ENCODE results near the gene NACAD. TPM values are rescaled to one million over a fixed set of nuclear protein-coding genes. Genes with fewer than 3 reads are reported as not detected.

The NACAD gene
- total RNA-seq, 1 donor: 3.9 TPM

DNA sequence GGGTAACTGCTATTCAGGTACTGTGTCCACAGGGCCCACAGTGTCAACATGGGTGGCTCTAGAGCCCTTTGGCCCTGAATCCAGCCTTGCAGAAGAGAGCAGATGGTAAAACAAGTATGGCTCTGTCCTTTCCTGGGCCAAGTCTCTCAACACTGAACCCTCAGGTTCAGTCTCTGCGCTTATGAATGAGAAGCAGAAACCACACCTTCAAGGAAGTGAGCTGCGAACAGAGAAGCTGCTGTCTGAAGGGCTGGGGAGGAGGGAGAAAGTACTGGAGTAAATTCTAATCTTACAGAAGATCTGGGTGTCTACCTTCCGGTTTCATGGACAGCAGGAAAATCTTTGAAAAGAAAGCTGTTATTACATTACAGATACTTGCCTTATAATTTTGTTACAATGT, 18.6 kb upstream of the NACAD start:
- DNase-seq (ENCODE audit: low read depth): no peak
- TF ChIP-seq, protein P1, sequence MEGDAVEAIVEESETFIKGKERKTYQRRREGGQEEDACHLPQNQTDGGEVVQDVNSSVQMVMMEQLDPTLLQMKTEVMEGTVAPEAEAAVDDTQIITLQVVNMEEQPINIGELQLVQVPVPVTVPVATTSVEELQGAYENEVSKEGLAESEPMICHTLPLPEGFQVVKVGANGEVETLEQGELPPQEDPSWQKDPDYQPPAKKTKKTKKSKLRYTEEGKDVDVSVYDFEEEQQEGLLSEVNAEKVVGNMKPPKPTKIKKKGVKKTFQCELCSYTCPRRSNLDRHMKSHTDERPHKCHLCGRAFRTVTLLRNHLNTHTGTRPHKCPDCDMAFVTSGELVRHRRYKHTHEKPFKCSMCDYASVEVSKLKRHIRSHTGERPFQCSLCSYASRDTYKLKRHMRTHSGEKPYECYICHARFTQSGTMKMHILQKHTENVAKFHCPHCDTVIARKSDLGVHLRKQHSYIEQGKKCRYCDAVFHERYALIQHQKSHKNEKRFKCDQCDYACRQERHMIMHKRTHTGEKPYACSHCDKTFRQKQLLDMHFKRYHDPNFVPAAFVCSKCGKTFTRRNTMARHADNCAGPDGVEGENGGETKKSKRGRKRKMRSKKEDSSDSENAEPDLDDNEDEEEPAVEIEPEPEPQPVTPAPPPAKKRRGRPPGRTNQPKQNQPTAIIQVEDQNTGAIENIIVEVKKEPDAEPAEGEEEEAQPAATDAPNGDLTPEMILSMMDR (IDR thresholded peaks at IDR 0.05; ENCODE audit: insufficient read depth, low read depth, low read length): no peak
- no peak overlapping the region for H3K4me3 ChIP-seq (ENCODE audit: low read depth, low read length)

DNA sequence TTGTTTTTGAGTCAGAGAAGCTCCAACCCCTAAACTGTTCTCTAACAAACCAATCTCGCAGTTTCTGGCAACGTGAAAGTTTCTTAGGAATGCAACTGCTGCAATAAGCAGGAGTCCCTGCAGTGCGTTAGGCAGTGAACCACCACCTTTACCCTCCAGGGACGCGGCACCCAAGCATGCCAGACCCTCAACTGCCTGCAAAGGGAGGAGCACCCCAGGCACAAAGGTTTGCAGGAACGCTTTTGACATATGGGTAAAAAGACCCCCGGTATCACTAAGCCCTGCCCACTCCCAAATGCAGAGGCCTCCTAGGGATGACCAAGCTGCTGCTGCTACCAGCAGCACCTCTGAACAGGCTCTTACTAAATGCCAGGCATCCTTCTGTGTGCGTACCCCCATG, 18.1 kb upstream of the NACAD start:
- H3K4me3 ChIP-seq (ENCODE audit: low read depth, low read length): no peak overlapping the region
- TF ChIP-seq, protein P1 (IDR thresholded peaks at IDR 0.05; ENCODE audit: insufficient read depth, low read depth, low read length): no peak
- peak; percentile 10 for DNase-seq (ENCODE audit: low read depth)

DNA sequence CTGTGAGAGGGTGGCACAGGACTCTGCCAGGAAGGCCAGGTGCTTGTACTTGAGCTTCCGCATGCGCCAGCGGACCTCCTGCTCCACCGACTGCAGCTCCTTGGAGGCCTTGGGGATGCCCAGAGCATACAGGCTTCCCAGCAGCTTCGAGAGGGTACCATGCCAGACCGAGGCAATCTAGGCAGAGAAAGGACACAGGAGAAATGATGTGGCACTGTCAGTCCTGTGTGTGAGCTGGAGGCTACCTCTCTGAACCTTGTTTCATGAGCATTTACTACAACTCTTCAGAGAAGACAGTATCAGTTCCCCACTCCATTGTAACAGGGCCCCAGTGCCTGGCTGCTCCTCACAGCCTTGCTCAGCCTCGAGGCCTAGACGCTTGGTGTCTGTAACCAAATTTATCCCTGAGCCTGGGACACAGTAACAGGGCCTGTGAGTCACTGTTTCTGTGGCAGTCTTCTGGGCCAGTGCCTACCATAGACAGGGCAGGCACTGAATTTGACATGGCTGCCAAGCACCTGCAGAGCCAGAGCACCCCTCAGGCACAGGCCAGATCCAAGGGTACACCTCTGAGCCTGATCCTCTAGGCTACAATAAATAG, 16.9 kb upstream of the NACAD start:
- no peak for DNase-seq (ENCODE audit: low read depth)
- H3K4me3 ChIP-seq (ENCODE audit: low read depth, low read length): no peak overlapping the region
- TF ChIP-seq, protein P1 (IDR thresholded peaks at IDR 0.05; ENCODE audit: insufficient read depth, low read depth, low read length): no peak

DNA sequence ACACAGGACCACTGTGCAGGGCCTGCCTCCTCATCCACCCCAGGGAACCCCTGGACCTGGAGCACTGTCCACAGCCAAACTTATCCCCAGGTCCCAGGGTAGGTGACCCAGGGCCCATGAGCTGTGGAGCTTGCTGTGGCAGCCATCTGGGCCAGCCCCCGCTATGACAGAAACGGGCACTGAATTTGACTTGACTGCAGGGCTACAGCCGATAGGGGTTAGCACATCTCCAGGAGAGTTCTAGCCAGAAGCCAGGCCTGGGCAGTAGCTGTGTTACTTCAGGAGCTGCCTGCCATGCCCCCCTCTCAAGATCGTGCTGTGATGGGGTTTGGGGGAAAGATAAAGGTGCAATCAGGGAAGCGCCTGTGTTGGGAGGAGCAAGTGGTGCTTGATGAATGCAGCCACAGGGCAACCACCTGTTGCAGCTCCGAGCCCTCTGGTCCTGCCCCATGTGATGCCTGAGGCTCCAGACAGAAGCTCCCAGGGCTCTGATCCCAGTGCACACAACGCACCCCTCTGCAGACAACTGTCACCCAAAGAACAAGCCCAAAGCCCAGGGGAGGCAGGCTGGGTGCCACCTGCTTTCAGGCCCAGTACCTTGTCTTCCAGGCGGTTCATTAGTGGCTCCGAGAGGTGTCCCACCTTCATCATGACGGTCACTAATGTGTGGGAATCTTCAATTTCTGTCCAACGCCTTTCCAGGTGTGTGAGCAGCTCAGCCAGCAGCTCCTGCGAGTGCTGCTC, 16.2 kb upstream of the NACAD start:
- TF ChIP-seq, protein P1 (IDR thresholded peaks at IDR 0.05; ENCODE audit: insufficient read depth, low read depth, low read length): no peak
- DNase-seq (ENCODE audit: low read depth): no peak

DNA sequence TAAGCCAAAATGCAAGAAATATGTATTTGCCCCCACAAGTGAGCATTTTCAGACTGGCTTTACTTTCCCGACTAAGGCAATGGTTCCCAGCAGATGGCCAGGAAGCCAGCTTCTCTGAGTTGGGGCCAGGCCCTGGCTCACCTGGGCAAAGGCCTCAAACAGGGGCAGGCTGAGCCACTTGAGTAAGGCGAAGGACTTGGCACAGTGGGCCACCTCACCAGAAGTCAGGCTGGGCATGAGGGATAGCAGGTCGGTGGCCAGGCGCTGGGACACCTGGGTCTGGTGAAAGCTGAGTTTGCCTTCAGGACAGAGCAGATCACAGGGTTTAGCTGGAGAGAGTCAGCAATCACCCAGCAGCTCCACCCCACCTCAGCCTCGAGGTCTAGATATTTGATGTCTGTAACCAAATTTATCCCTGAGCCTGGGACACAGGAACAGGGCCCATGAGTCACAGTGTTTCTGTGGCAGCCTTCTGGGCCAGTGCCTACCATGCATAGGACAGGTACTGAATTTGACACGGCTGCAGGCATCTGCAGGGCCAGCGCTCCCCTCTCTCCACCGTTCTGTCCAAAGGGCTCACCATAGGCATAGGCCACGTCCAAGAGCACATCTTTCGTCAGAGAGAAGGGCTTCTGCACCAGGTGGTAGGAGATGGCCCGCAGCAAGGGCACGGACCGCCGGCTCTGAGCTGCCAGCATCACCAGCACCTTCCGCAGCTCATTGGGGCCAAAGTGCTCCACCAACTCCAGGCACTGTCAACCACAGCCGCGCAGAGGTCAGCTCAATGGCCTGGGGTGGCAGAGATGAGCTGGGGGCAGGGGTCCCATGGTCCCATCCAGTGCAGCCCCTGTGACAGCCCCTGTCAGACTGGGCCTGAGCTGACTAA, 15.4 kb upstream of the NACAD start:
- H3K4me3 ChIP-seq (ENCODE audit: low read depth, low read length): no peak overlapping the region
- no peak for DNase-seq (ENCODE audit: low read depth)
- TF ChIP-seq, protein P1 (IDR thresholded peaks at IDR 0.05; ENCODE audit: insufficient read depth, low read depth, low read length): no peak

More for the DNA sequence above, 16.2 kb upstream of the NACAD start:
- H3K4me3 ChIP-seq (ENCODE audit: low read depth, low read length): no peak overlapping the region

DNA sequence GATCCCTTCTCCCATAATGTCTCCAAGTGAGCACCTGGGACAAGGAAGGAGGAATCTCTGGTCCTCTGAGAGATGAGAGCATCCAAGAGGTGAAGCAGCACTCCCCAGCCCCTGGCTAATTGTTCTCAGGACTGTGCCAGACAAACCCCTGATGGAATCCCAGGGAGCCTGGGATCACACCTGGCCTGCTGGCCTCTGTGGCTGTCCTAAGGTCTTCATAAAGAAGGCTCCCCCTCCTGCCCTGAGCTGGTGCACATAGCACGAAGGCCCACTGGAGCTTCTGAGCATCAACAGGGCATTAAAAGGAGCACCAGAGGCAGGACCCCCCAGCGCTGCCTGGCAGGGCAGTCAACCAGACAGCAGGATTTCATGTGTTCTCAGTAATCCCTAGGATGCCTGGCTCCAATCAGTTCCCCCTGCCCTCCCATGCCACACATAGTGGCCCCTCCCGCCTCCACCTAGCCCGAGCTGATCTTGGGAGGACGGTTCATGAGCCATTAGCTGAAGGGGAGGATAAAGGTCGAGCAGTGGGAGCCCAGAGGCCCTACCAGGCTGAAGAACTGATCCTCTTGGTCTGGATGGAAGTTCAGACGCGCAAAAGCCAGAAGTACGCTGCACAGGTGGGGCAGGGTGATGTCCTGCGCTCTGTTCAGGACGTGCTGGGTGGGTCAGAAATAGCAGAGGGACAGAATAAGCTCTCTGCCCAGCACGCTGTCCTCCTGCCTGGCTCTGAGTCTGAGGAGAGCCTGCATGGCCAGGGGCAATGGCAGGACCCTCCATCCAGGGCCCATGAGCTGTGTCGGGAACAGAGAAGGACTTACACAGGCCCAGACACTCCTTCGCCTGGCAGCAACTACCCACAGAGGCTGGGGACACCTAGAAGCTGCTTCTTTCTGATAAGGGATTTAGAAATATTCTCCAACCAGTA, 14.3 kb upstream of the NACAD start:
- TF ChIP-seq, protein P1 (IDR thresholded peaks at IDR 0.05; ENCODE audit: insufficient read depth, low read depth, low read length): no peak
- H3K4me3 ChIP-seq (ENCODE audit: low read depth, low read length): no peak overlapping the region
- DNase-seq (ENCODE audit: low read depth): no peak

All from fibroblast of villous mesenchyme (primary cell).